WI38 (cell line): Measurements from ENCODE around the gene ATG7.

ENCODE experiments used
- H3K4me3 ChIP-seq: 2 replicates; pipeline ENCODE4 v1.5.1; 2011; ENCODE audit warnings: low read depth, mild to moderate bottlenecking, control low read depth, low read length
- CTCF ChIP-seq: IDR thresholded peaks from 2 replicates; pipeline ENCODE4 v1.5.1; 2012; ENCODE audit warnings: low read depth, mild to moderate bottlenecking, control low read depth, low read length

The ATG7 gene

GRCh38 chr3:11288021-11288491 is 15.9 kb downstream of the ATG7 start:
- H3K4me3 ChIP-seq, result peak overlapping the region; percentile 37; the same call in 1 of the 2 replicates

GRCh38 chr3:11288786-11289637 is 16.8 kb downstream of the ATG7 start:
- H3K4me3 ChIP-seq, result peak overlapping the region; percentile 37
- no peak for TF ChIP-seq CTCF

More at GRCh38 chr3:11288021-11288491, 15.9 kb downstream of the ATG7 start:
- no peak for TF ChIP-seq CTCF

GRCh38 chr3:11289864-11290263 is 17.7 kb downstream of the ATG7 start:
- H3K4me3 ChIP-seq, result no peak overlapping the region
- TF ChIP-seq CTCF, result no peak

GRCh38 chr3:11290743-11291680 is 18.8 kb downstream of the ATG7 start:
- no peak overlapping the region for H3K4me3 ChIP-seq
- no peak for TF ChIP-seq CTCF

GRCh38 chr3:11291808-11292207 is 19.6 kb downstream of the ATG7 start:
- TF ChIP-seq CTCF, result no peak
- no peak overlapping the region for H3K4me3 ChIP-seq

- no peak overlapping the region for H3K4me3 ChIP-seq
- no peak for TF ChIP-seq CTCF
Observed at GRCh38 chr3:11297126-11297525, 24.9 kb downstream of the ATG7 start.
